ENCODE data around the gene USP6NL. TPM values are rescaled to one million over a fixed set of nuclear protein-coding genes. Genes with fewer than 3 reads are reported as not detected.
A peak's percentile ranks its signal among the peaks of the same experiment; 100 is the strongest.

The USP6NL gene
- total RNA-seq, 1 experiment from 2014 or later, result 24.6 TPM

DNA sequence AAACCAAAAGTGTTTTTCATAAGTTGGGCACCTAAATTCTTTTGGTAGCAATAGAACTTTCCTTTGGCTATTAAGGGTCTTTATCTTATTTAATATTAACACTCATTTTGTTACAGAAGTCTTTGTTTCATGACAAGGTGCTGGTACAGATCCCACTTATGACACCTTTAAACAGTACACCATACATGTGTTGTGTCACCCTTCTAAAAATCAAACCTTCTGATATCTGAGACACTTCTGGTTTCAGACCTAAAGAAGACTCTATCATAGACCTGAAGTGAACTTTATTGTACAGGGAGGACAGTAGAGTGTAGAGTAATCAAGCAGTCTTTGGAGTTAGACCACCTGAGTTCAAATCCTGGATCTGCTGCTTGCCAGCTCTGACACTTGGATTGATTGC lies 5.8 kb upstream of the USP6NL start:
- no peak overlapping the region for H3K9ac ChIP-seq (ENCODE audit: low read length)
- no peak overlapping the region for H3K4me3 ChIP-seq (replicated peaks in 1 of 2; ENCODE audit: low read depth in 1 of 2, low read length in 2 of 2)
- intact Hi-C loops (cut with micrococcal nuclease), result no loop called here
- no peak overlapping the region for H3K27ac ChIP-seq (ENCODE audit: low read depth, low read length)
- CTCF ChIA-PET, result no interaction called here
- no peak for ATAC-seq
- BruUV-seq (replicated peaks), result no TSS peak
- DNase-seq (ENCODE audit: low read depth, low spot score), result no peak
- H3K4me1 ChIP-seq (ENCODE audit: control insufficient read depth in 1 of 2, insufficient read depth in 2 of 2, low read length in 2 of 2), result peaks cover 0 to 16% of the 10 kb centered on the region in 2 experiments; a peak in 3 of 4 replicates
- H3K79me2 ChIP-seq (ENCODE audit: insufficient read depth, low read length), result no peaks in the 10 kb centered on the region
- no peaks in the 10 kb centered on the region for H3K9me2 ChIP-seq (ENCODE audit: insufficient read depth)
- no peaks in the 10 kb centered on the region for H3K36me3 ChIP-seq (ENCODE audit: control insufficient read depth in 1 of 2, insufficient read depth in 2 of 2, low read length in 2 of 2)
- H3K9me3 ChIP-seq (ENCODE audit: control insufficient read depth in 1 of 2, insufficient read depth in 1 of 2, low read depth in 1 of 2, low read length in 2 of 2), result 0 out of 4 replicates have a peak, but pooled peaks cover 0 to 4% of the 10 kb centered on the region in 2 experiments
- H4K20me1 ChIP-seq (ENCODE audit: insufficient read depth), result no peaks in the 10 kb centered on the region
- no peak overlapping the region for H3K4me2 ChIP-seq (ENCODE audit: low read length)
- TF ChIP-seq FOSL1 (IDR thresholded peaks at IDR 0.05; ENCODE audit: low read depth) (no peak), CBX3 (IDR thresholded peaks at IDR 0.05; ENCODE audit: low read depth) (no peak), EGR1 (IDR thresholded peaks at IDR 0.05; ENCODE audit: low read depth) (no peak)
- H2AFZ ChIP-seq (ENCODE audit: low read depth, low read length, poor library complexity, severe bottlenecking), result no peak overlapping the region
- RAD21 ChIA-PET (ENCODE audit: low non-redundant PET in 1 of 2, low total read pairs in 2 of 2, uncharacterized antibody in 2 of 2, unreplicated experiment in 2 of 2), result no interaction called here
- H3K27me3 ChIP-seq (ENCODE audit: insufficient read depth, low read length), result no peaks in the 10 kb centered on the region
- POLR2A ChIA-PET, result no interaction called here

DNA sequence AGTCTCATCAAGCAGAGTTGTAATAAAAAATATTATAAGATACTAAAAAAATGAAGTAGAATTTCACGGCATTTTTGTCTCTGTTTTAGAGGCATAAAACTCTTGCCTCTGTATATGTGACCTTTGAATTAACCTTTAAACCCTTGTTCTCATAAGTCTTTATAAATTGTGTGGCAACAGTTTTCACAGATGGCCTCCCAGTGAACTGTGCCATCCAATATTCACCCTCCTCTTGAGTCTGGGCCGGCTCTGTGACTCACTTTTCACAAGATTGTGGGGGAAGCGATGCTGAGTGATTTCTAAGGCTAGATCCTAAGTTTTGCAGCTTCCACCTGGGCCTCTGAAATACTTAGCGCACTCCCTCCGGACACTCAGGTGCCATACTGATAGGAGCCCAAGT lies 4.6 kb upstream of the USP6NL start:
- CTCF ChIA-PET, result no interaction called here
- BruUV-seq (replicated peaks), result no TSS peak

More for the DNA sequence above, 4.6 kb upstream of the USP6NL start:
- H4K20me1 ChIP-seq (ENCODE audit: insufficient read depth), result no peaks in the 10 kb centered on the region
- no peaks in the 10 kb centered on the region for H3K36me3 ChIP-seq (ENCODE audit: control insufficient read depth in 1 of 2, insufficient read depth in 2 of 2, low read length in 2 of 2)
- TF ChIP-seq SRF (IDR thresholded peaks at IDR 0.05; ENCODE audit: low read depth), result no peak
- TF ChIP-seq ELF1 (IDR thresholded peaks at IDR 0.05; ENCODE audit: borderline replicate concordance, low read depth), result no peak
- TF ChIP-seq JUND (IDR thresholded peaks at IDR 0.05), result no peak
- TF ChIP-seq YY1 (IDR thresholded peaks at IDR 0.05; ENCODE audit: extremely low read depth, insufficient replicate concordance, low read depth, low read length), result no peak
- TF ChIP-seq FOSL1 (IDR thresholded peaks at IDR 0.05; ENCODE audit: low read depth), result no peak
- TF ChIP-seq, protein P1, sequence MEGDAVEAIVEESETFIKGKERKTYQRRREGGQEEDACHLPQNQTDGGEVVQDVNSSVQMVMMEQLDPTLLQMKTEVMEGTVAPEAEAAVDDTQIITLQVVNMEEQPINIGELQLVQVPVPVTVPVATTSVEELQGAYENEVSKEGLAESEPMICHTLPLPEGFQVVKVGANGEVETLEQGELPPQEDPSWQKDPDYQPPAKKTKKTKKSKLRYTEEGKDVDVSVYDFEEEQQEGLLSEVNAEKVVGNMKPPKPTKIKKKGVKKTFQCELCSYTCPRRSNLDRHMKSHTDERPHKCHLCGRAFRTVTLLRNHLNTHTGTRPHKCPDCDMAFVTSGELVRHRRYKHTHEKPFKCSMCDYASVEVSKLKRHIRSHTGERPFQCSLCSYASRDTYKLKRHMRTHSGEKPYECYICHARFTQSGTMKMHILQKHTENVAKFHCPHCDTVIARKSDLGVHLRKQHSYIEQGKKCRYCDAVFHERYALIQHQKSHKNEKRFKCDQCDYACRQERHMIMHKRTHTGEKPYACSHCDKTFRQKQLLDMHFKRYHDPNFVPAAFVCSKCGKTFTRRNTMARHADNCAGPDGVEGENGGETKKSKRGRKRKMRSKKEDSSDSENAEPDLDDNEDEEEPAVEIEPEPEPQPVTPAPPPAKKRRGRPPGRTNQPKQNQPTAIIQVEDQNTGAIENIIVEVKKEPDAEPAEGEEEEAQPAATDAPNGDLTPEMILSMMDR (IDR thresholded peaks at IDR 0.05 in 2 of 3, conservative IDR thresholded peaks at IDR 0.05 in 1 of 3; ENCODE audit: borderline replicate concordance in 1 of 3, insufficient read depth in 1 of 3, low read depth in 2 of 3, low read length in 2 of 3), result no peak
- TF ChIP-seq, protein P2, sequence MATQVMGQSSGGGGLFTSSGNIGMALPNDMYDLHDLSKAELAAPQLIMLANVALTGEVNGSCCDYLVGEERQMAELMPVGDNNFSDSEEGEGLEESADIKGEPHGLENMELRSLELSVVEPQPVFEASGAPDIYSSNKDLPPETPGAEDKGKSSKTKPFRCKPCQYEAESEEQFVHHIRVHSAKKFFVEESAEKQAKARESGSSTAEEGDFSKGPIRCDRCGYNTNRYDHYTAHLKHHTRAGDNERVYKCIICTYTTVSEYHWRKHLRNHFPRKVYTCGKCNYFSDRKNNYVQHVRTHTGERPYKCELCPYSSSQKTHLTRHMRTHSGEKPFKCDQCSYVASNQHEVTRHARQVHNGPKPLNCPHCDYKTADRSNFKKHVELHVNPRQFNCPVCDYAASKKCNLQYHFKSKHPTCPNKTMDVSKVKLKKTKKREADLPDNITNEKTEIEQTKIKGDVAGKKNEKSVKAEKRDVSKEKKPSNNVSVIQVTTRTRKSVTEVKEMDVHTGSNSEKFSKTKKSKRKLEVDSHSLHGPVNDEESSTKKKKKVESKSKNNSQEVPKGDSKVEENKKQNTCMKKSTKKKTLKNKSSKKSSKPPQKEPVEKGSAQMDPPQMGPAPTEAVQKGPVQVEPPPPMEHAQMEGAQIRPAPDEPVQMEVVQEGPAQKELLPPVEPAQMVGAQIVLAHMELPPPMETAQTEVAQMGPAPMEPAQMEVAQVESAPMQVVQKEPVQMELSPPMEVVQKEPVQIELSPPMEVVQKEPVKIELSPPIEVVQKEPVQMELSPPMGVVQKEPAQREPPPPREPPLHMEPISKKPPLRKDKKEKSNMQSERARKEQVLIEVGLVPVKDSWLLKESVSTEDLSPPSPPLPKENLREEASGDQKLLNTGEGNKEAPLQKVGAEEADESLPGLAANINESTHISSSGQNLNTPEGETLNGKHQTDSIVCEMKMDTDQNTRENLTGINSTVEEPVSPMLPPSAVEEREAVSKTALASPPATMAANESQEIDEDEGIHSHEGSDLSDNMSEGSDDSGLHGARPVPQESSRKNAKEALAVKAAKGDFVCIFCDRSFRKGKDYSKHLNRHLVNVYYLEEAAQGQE (IDR thresholded peaks at IDR 0.05; ENCODE audit: low read depth), result no peak
- TF ChIP-seq, protein P3, sequence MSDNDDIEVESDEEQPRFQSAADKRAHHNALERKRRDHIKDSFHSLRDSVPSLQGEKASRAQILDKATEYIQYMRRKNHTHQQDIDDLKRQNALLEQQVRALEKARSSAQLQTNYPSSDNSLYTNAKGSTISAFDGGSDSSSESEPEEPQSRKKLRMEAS (IDR thresholded peaks at IDR 0.05), result no peak
- H3K79me2 ChIP-seq (ENCODE audit: insufficient read depth, low read length), result no peaks in the 10 kb centered on the region
- H3K4me1 ChIP-seq (ENCODE audit: control insufficient read depth in 1 of 2, insufficient read depth in 2 of 2, low read length in 2 of 2), result peaks cover 0 to 22% of the 10 kb centered on the region in 2 experiments; a peak in 3 of 4 replicates
- intact Hi-C loops (cut with micrococcal nuclease), result no loop called here
- H3K4me2 ChIP-seq (ENCODE audit: low read length), result no peak overlapping the region
- no peak overlapping the region for H3K9ac ChIP-seq (ENCODE audit: low read length)
- H3K9me2 ChIP-seq (ENCODE audit: insufficient read depth), result no peaks in the 10 kb centered on the region
- peak overlapping the region; percentile 96 for H2AFZ ChIP-seq (ENCODE audit: low read depth, low read length, poor library complexity, severe bottlenecking)
- no peak overlapping the region for H3K27ac ChIP-seq (ENCODE audit: low read depth, low read length)
- H3K9me3 ChIP-seq (ENCODE audit: control insufficient read depth in 1 of 2, insufficient read depth in 1 of 2, low read depth in 1 of 2, low read length in 2 of 2), result 0 out of 4 replicates have a peak, but pooled peaks cover 0 to 4% of the 10 kb centered on the region in 2 experiments
- DNase-seq (ENCODE audit: low read depth, low spot score) (no peak), ATAC-seq (no peak)
- H3K4me3 ChIP-seq (replicated peaks in 1 of 2; ENCODE audit: low read depth in 1 of 2, low read length in 2 of 2), result no peak overlapping the region
- ChIA-PET RAD21 (ENCODE audit: low non-redundant PET in 1 of 2, low total read pairs in 2 of 2, uncharacterized antibody in 2 of 2, unreplicated experiment in 2 of 2) (no interaction called here), POLR2A (no interaction called here)
- H3K27me3 ChIP-seq (ENCODE audit: insufficient read depth, low read length), result no peaks in the 10 kb centered on the region
